Left ventricle myocardium inferior (tissue), 1 donor: Measurements from ENCODE around the gene USO1. TPM values are rescaled to one million over a fixed set of nuclear protein-coding genes. Genes with fewer than 3 reads are reported as not detected.

Experiments
- DNase-seq: peaks from one replicate; pipeline ENCODE4 v3.0.0-alpha.2; 2020
- H3K27ac ChIP-seq: fragments of 200-600 bp; replicated peaks from 2 replicates; pipeline ENCODE4 v1.8.0; 2021
- H3K27me3 ChIP-seq: fragments of 200-600 bp; 2 replicates; pipeline ENCODE4 v1.8.0; 2021; ENCODE audit warnings: low read depth
- H3K36me3 ChIP-seq: fragments of 200-600 bp; 2 replicates; pipeline ENCODE4 v1.8.0; 2021
- H3K4me1 ChIP-seq: fragments of 200-600 bp; 2 replicates; pipeline ENCODE4 v1.8.0; 2021
- H3K4me3 ChIP-seq: fragments of 200-600 bp; 2 replicates; pipeline ENCODE4 v1.8.0; 2021; ENCODE audit warnings: mild to moderate bottlenecking, moderate library complexity
- H3K9me3 ChIP-seq: fragments of 200-600 bp; replicated peaks from 2 replicates; pipeline ENCODE4 v1.8.0; 2021
- intact Hi-C: fragments of 100-400 bp; cut with micrococcal nuclease; formaldehyde crosslinking; loops from one replicate; pipeline ENCODE4 v1.11.0; 2022
- total RNA-seq: library from RNA; stranded (reverse); fragmentation: NEBNext Ultra II Directional; extraction: Animal tissue kit (Norgen Biotek cat#: 25700); gene quantifications from one replicate; pipeline ENCODE4 v1.2.1, GENCODE V29; 2021
- TF ChIP-seq, protein P1 (sequence below): fragments of 200-600 bp; IDR thresholded peaks from 2 replicates; pipeline ENCODE4 v1.8.0; 2021; ENCODE audit warnings: antibody characterized with exemption, mild to moderate bottlenecking, borderline replicate concordance
- donor health status: DM: no; HTN: yes; CAD: no; lungs with severe emphysema.

The USO1 gene
- total RNA-seq, 1 donor from 2014 or later = 84.3 TPM

DNA sequence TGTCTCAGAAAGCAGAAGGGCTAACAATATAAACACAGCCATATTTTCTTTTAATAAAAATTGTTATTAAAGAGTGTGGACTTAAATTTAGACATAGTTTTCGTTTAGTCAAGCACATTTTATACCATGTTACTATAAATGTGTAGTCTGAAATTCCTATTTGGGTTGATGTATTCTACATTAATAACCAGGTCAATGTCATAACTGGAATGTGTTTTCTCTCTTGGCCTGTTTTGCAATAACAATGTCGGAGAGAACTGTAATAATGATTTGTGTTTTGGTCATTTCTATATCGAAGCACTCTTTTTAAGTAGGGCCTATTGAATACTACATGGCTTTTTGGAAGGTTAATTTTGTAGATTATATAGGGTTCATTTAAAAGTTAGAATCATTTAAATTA is 5.5 kb downstream of the USO1 start:
- intact Hi-C loops = no loop called here
- Histone ChIP-seq H3K27me3 (no peaks in the 10 kb centered on the region), H3K4me1 (peaks cover 64% of the 10 kb centered on the region), H3K9me3 (peaks cover 11% of the 10 kb centered on the region), H3K36me3 (no peaks in the 10 kb centered on the region), H3K27ac (peak overlapping the region; percentile 97), H3K4me3 (peak overlapping the region; percentile 41)
- DNase-seq = no peak
- TF ChIP-seq, protein P1, sequence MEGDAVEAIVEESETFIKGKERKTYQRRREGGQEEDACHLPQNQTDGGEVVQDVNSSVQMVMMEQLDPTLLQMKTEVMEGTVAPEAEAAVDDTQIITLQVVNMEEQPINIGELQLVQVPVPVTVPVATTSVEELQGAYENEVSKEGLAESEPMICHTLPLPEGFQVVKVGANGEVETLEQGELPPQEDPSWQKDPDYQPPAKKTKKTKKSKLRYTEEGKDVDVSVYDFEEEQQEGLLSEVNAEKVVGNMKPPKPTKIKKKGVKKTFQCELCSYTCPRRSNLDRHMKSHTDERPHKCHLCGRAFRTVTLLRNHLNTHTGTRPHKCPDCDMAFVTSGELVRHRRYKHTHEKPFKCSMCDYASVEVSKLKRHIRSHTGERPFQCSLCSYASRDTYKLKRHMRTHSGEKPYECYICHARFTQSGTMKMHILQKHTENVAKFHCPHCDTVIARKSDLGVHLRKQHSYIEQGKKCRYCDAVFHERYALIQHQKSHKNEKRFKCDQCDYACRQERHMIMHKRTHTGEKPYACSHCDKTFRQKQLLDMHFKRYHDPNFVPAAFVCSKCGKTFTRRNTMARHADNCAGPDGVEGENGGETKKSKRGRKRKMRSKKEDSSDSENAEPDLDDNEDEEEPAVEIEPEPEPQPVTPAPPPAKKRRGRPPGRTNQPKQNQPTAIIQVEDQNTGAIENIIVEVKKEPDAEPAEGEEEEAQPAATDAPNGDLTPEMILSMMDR = no peak

DNA sequence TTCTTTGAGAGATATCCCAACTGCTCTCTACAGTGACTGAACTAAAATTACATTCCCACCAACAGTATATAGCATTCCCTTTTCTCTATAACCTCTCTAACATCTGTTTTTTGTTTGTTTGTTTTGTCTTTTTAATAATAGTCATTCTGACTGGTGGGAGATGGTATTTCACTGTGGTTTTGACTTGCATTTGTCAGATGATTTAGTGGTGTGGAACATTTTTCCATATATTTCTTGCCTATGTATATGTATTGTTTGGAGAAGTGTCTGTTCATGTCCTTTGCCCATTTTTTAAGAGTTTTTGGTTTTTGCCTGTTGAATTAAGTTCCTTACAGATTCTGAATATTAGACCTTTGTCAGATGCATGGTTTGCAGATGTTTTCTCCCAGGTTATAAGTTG is 9.0 kb downstream of the USO1 start:
- TF ChIP-seq, protein P1 = no peak
- DNase-seq = no peak
- Histone ChIP-seq H3K36me3 (peaks cover 2% of the 10 kb centered on the region), H3K9me3 (peaks cover 11% of the 10 kb centered on the region), H3K27me3 (no peaks in the 10 kb centered on the region), H3K4me3 (no peak overlapping the region), H3K4me1 (peaks cover 60% of the 10 kb centered on the region), H3K27ac (no peak overlapping the region)
- intact Hi-C loops = no loop called here

DNA sequence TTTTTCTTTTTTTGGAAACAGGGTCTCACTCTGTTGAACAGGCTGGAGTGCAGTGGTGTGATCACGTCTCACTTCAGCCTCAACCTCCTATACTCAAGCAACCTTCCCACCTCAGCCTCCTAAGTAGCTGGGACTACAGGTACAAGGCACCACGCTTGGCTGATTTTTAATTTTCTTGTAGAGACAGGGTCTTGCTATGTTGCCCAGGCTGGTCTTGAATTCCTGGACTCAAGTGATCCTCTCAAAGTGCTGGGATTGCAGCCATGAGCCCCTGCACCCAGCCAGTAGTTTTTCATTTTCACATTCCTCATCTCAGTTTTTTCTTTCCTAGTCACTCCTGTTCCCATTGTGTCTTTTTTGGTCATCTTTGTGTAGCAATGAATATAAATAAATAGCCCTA is 11.1 kb downstream of the USO1 start:
- no peak overlapping the region for H3K27ac ChIP-seq

DNA sequence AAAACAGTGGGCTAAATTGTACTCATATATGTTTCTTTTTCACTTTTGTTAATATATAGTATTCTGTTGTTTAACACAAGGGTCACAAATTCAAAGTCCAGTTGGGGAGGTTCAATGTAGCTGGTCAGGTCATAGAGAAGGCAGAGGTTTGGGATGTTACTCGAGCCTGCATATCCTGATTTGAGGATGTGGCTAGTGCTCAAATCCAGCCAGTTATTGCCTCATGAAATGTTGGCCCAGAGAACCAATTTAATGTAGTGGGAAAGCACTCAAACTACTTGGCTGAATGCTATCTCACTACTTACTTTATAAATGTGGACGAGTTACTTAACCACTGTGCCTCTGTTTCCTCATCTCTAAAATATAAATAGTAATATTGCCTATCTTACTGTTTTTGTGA is 12.5 kb downstream of the USO1 start:
- DNase-seq = no peak
- H3K4me1 ChIP-seq = peaks cover 31% of the 10 kb centered on the region
- no peak overlapping the region for H3K4me3 ChIP-seq
- peaks cover 11% of the 10 kb centered on the region for H3K9me3 ChIP-seq
- TF ChIP-seq, protein P1 = no peak
- peak overlapping the region; percentile 67 for H3K27ac ChIP-seq
- intact Hi-C loops = no loop called here
- H3K27me3 ChIP-seq = no peaks in the 10 kb centered on the region
- H3K36me3 ChIP-seq = peaks cover 10% of the 10 kb centered on the region

More for the DNA sequence above, 11.1 kb downstream of the USO1 start:
- Histone ChIP-seq H3K4me3 (no peak overlapping the region), H3K36me3 (peaks cover 10% of the 10 kb centered on the region), H3K4me1 (peaks cover 38% of the 10 kb centered on the region), H3K9me3 (peaks cover 11% of the 10 kb centered on the region), H3K27me3 (no peaks in the 10 kb centered on the region)
- TF ChIP-seq, protein P1 = no peak
- no peak for DNase-seq
- intact Hi-C loops = no loop called here

DNA sequence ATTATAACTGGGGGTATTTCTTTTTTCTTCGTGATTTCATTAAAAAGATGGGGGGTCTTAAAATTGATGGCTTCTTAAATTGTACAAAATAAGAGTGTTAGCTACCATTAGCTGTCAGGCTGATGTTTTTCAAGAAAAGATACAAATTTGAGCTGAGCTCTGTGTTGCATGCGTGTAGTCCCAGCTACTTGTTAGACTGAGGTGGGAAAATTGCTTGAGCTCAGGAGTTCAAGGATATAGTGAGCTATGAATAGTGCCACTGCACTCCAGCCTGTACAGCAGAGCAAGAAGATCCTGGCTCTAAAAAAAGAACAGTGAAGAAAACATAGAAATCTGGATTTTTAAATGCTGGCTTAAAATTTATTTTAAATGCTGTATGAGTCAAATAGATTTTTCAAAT is 13.0 kb downstream of the USO1 start:
- Histone ChIP-seq H3K27me3 (no peaks in the 10 kb centered on the region), H3K27ac (peak overlapping the region; percentile 67), H3K9me3 (peaks cover 11% of the 10 kb centered on the region), H3K4me1 (peaks cover 31% of the 10 kb centered on the region), H3K4me3 (no peak overlapping the region), H3K36me3 (peaks cover 10% of the 10 kb centered on the region)
- TF ChIP-seq, protein P1 = no peak
- DNase-seq = no peak
- intact Hi-C loops = no loop called here

DNA sequence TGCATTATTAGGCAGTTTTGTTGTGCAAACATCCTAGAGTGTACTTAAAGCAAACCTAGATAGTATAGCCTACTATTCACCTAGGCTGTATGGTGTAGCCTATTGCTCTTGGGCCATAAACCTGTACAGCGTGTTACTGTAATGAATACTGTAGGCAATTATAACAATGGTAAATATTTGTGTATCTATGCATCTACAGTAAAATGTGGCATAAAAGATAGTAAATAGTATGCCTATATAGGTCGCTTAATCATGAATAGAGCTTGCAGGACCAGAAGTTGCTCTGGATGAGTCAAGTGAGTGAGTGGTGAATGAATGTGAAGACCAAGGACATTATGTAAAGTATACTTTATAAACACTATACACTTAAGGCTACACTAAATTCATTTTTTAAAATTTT is 16.6 kb downstream of the USO1 start:
- H3K27ac ChIP-seq = no peak overlapping the region
- intact Hi-C loops = no loop called here
- H3K4me3 ChIP-seq = no peak overlapping the region
- TF ChIP-seq, protein P1 = no peak
- H3K27me3 ChIP-seq = no peaks in the 10 kb centered on the region
- DNase-seq = no peak
- H3K36me3 ChIP-seq = peaks cover 10% of the 10 kb centered on the region
- H3K4me1 ChIP-seq = peaks cover 37% of the 10 kb centered on the region
- H3K9me3 ChIP-seq = no peaks in the 10 kb centered on the region
